VCaP (cell line): ENCODE results near the gene SLIT2.

Experiments
- H3K27ac ChIP-seq: fragments of 450-650 bp; 2 replicates; pipeline ENCODE4 v1.5.1; 2017
- TF ChIP-seq, protein P1 (sequence below): fragments of 450-650 bp; conservative IDR thresholded peaks from 2 replicates; pipeline ENCODE4 v1.5.1; 2017; ENCODE audit warnings: mild to moderate bottlenecking, moderate library complexity

Gene SLIT2

GRCh38 chr4:20278195-20278594 lies 26.5 kb downstream of the SLIT2 start:
- H3K27ac ChIP-seq: no peak overlapping the region
- TF ChIP-seq, protein P1, sequence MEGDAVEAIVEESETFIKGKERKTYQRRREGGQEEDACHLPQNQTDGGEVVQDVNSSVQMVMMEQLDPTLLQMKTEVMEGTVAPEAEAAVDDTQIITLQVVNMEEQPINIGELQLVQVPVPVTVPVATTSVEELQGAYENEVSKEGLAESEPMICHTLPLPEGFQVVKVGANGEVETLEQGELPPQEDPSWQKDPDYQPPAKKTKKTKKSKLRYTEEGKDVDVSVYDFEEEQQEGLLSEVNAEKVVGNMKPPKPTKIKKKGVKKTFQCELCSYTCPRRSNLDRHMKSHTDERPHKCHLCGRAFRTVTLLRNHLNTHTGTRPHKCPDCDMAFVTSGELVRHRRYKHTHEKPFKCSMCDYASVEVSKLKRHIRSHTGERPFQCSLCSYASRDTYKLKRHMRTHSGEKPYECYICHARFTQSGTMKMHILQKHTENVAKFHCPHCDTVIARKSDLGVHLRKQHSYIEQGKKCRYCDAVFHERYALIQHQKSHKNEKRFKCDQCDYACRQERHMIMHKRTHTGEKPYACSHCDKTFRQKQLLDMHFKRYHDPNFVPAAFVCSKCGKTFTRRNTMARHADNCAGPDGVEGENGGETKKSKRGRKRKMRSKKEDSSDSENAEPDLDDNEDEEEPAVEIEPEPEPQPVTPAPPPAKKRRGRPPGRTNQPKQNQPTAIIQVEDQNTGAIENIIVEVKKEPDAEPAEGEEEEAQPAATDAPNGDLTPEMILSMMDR: no peak

DNA sequence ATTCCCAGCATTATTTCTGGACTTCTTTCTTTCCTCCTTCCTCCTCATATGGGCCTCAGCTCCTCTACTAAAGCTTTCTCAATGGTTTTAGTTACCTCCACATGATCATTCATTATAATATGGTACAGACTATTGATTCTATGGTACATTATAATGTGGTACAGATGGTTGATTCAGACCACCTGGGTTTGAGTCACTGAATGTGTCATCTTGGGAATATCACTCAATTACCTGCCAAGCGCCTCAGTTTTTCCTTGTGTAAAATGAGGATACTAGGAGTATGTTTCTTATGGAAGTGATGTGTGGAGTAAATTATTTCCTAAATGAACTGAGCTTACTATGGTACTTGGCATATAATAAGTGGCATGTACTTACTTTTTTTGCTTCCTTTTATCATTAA lies 27.7 kb downstream of the SLIT2 start:
- no peak overlapping the region for H3K27ac ChIP-seq
- TF ChIP-seq, protein P1: no peak

- H3K27ac ChIP-seq: no peak overlapping the region
- TF ChIP-seq, protein P1: no peak
These were observed 29.7 kb downstream of the SLIT2 start for GRCh38 chr4:20281453-20281852.

DNA sequence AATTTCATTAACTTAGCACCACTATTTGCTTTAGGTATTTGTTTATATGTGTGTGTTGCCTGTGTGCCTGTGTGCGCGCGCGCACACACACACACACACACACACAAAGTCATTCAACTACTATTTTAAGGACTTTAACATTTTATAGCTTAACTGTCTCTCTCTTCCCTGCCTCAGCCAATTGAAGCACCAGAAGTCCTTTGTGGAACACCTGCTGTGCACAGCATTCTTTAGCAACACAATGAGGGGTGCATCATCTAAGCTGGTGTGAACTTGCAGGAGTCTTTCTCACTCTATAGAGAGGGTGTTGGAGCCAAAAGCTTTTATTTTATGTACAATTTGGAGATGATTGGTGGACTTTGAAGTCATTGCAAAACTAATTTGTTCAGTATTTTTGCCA lies 31.3 kb downstream of the SLIT2 start:
- TF ChIP-seq, protein P1: no peak
- no peak overlapping the region for H3K27ac ChIP-seq

- TF ChIP-seq, protein P1: no peak
- H3K27ac ChIP-seq: no peak overlapping the region
These were observed 33.3 kb downstream of the SLIT2 start for GRCh38 chr4:20284990-20285389.

DNA sequence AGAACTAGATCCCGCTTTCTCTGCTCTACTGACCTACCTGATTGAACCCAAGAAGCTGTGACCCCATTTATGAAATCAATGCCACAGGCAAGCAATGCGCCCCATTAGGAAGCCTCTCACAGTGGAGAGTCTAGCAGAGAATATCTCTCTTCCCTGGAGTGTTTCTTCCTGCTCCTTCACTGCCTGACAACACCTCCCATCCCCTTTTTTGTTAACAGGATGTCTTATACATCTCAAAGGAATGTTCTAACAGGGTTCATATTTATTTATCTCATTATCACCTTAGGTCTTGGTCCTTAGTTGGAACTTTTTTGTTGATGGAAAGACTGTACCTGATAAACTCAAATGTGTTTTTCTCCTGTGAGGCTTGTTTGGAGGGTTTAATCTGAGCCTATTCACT lies 35.5 kb downstream of the SLIT2 start:
- H3K27ac ChIP-seq: no peak overlapping the region
- TF ChIP-seq, protein P1: no peak

DNA sequence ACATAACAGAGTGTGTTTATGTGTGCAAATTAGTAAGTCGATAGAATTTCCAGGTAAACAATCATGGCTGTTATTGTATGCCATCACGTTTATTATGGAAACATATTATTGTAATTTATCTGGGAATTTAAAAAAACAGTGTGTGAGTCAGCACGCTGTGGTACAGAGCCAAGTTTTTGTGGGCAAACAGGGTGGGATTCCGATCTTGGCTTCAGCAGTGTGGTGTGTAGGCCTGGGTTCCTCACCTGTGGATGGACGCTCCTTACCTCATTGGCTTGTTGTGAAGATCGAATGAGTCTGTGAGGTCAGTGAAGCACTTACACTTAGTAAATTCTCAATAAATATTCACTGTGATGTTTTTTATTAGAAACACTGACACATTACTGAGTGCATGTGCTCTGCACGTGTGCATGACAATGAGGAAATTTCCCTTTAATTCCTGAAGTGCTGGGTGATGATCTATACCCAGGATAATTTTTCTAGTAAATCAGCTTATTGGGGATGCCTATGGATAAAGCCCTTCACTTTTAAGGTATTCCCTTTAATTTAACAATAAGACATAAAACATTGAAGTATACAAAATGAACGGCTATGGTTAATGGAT lies 36.4 kb downstream of the SLIT2 start:
- no peak overlapping the region for H3K27ac ChIP-seq

More for the DNA sequence above, 36.4 kb downstream of the SLIT2 start:
- TF ChIP-seq, protein P1: no peak
